ENCODE results near the gene SLC35F3. TPM values are rescaled to one million over a fixed set of nuclear protein-coding genes. Genes with fewer than 3 reads are reported as not detected.

The SLC35F3 gene
- polyA plus RNA-seq, 1 of the 3 experiments (the other 2 are of a cell fraction) = 0.87 TPM

DNA sequence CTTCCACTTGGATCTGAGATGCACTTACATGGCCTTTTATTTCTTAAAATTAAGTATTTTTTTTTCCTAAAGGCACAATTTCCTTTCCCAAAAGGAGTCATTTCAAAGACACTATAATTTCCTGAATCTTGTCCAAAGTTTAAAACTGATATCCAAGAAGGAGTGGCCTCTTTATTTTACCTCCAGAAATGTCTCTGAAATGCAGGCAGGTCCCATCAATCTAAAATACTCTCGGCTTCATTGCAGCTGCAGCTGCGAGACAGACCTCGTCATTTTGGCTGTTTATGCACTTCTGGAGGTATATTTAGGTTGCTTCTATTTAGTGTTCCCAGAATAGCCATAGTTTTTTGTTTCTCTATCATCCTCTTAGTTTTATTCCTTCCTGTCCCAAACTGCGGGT is 296.1 kb downstream of the SLC35F3 start:
- TF ChIP-seq TEAD4 (IDR thresholded peaks at IDR 0.05; ENCODE audit: borderline replicate concordance, insufficient read depth) = no peak
- TF ChIP-seq NFIC (IDR thresholded peaks at IDR 0.05; ENCODE audit: borderline replicate concordance) = no peak
- no peak for TF ChIP-seq EP300 (IDR thresholded peaks at IDR 0.05; ENCODE audit: borderline replicate concordance in 1 of 2, low read depth in 1 of 2, low read length in 1 of 2)
- no peak for TF ChIP-seq ELF1 (IDR thresholded peaks at IDR 0.05)
- no peak overlapping the region for H3K4me3 ChIP-seq (ENCODE audit: low read depth in 2 of 2, low read length in 1 of 2)
- H3K4me2 ChIP-seq = no peak overlapping the region
- no peaks in the 10 kb centered on the region for H3F3A ChIP-seq (replicated peaks; ENCODE audit: insufficient read depth)
- H3K9ac ChIP-seq = no peak overlapping the region
- no peaks in the 10 kb centered on the region for H3K4me1 ChIP-seq (ENCODE audit: control insufficient read depth in 1 of 2, insufficient read depth in 2 of 2, low read depth in 1 of 2, low read length in 1 of 2)
- H3K79me2 ChIP-seq (ENCODE audit: insufficient read depth) = no peaks in the 10 kb centered on the region
- POLR2A ChIA-PET = no interaction called here
- CTCF ChIA-PET = interaction anchor here (0.6 to 1.5 kb wide), 3 partner anchors 12 to 110 kb away, joined by 3 to 9 read pairs (median 4); no protein-coding TSS in a partner anchor
- no peak for DNase-seq
- no peaks in the 10 kb centered on the region for H3K36me3 ChIP-seq (replicated peaks in 1 of 2; ENCODE audit: control insufficient read depth in 1 of 2, insufficient read depth in 2 of 2, low read length in 1 of 2)
- H2AFZ ChIP-seq (ENCODE audit: low read depth) = no peak overlapping the region
- H3K27me3 ChIP-seq (ENCODE audit: insufficient read depth) = no peaks in the 10 kb centered on the region; the same call in 1 of the 2 replicates
- H4K20me1 ChIP-seq (ENCODE audit: insufficient read depth) = no peaks in the 10 kb centered on the region
- WGBS (ENCODE audit: low lambda C conversion rate) = 72% methylated on average over 4 of the region's 4 CpGs
- H3K9me3 ChIP-seq = no peaks in the 10 kb centered on the region
- no peak overlapping the region for H3K27ac ChIP-seq (ENCODE audit: low read depth in 2 of 2, low read length in 1 of 2)
- no peaks in the 10 kb centered on the region for H3K9me2 ChIP-seq

DNA sequence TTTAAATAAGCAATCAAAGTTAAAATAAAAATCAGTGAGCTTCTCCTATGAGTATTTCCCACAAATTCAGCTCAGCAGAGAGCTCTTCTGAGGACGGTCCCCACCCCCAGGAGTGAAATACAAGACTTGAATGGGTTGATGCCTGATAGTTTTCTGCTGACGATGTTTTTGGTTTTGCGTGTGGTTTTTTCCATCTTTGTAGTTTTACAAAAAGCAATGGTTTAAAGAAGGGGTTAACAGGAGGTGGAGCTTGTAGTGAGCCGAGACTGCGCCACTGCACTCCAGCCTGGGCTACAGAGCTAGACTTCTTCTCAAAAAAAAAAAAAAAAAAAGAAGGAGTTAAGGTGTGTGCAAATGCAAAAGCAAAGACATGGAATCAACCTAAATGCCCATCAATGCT is 297.1 kb downstream of the SLC35F3 start:
- Histone ChIP-seq H3K9me2 (no peaks in the 10 kb centered on the region), H3K79me2 (ENCODE audit: insufficient read depth) (no peaks in the 10 kb centered on the region), H3K9ac (no peak overlapping the region), H3K9me3 (no peaks in the 10 kb centered on the region), H2AFZ (ENCODE audit: low read depth) (no peak overlapping the region), H3K27me3 (ENCODE audit: insufficient read depth) (no peaks in the 10 kb centered on the region; the same call in 1 of the 2 replicates), H3K27ac (ENCODE audit: low read depth in 2 of 2, low read length in 1 of 2) (no peak overlapping the region), H3K4me2 (no peak overlapping the region), H3K4me1 (ENCODE audit: control insufficient read depth in 1 of 2, insufficient read depth in 2 of 2, low read depth in 1 of 2, low read length in 1 of 2) (no peaks in the 10 kb centered on the region; a peak in 1 of 4 replicates), H3F3A (replicated peaks; ENCODE audit: insufficient read depth) (no peaks in the 10 kb centered on the region), H3K4me3 (ENCODE audit: low read depth in 2 of 2, low read length in 1 of 2) (no peak overlapping the region), H4K20me1 (ENCODE audit: insufficient read depth) (no peaks in the 10 kb centered on the region), H3K36me3 (replicated peaks in 1 of 2; ENCODE audit: control insufficient read depth in 1 of 2, insufficient read depth in 2 of 2, low read length in 1 of 2) (no peaks in the 10 kb centered on the region)
- TF ChIP-seq, protein P1, sequence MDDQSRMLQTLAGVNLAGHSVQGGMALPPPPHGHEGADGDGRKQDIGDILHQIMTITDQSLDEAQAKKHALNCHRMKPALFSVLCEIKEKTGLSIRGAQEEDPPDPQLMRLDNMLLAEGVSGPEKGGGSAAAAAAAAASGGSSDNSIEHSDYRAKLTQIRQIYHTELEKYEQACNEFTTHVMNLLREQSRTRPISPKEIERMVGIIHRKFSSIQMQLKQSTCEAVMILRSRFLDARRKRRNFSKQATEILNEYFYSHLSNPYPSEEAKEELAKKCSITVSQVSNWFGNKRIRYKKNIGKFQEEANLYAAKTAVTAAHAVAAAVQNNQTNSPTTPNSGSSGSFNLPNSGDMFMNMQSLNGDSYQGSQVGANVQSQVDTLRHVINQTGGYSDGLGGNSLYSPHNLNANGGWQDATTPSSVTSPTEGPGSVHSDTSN (IDR thresholded peaks at IDR 0.05) = no peak
- no peak for TF ChIP-seq RCOR1 (IDR thresholded peaks at IDR 0.05; ENCODE audit: low read length)
- TF ChIP-seq POLR2AphosphoS5 (IDR thresholded peaks at IDR 0.05; ENCODE audit: low read depth, low read length) = no peak
- no peak for TF ChIP-seq YY1 (IDR thresholded peaks at IDR 0.05; ENCODE audit: low read depth)
- no peak for TF ChIP-seq NFIC (IDR thresholded peaks at IDR 0.05; ENCODE audit: borderline replicate concordance)
- TF ChIP-seq EP300 (IDR thresholded peaks at IDR 0.05; ENCODE audit: borderline replicate concordance in 1 of 2, low read depth in 1 of 2, low read length in 1 of 2) = no peak
- no peak for TF ChIP-seq MEF2A (IDR thresholded peaks at IDR 0.05; ENCODE audit: borderline replicate concordance, low read depth)
- DNase-seq = no peak
- ChIA-PET CTCF (interaction anchor here (0.6 to 3.6 kb wide), 4 partner anchors 9 to 109 kb away, joined by 3 to 14 read pairs (median 6); no protein-coding TSS in a partner anchor), POLR2A (no interaction called here)
- WGBS (ENCODE audit: low lambda C conversion rate) = 71% methylated on average over 5 of the region's 5 CpGs

DNA sequence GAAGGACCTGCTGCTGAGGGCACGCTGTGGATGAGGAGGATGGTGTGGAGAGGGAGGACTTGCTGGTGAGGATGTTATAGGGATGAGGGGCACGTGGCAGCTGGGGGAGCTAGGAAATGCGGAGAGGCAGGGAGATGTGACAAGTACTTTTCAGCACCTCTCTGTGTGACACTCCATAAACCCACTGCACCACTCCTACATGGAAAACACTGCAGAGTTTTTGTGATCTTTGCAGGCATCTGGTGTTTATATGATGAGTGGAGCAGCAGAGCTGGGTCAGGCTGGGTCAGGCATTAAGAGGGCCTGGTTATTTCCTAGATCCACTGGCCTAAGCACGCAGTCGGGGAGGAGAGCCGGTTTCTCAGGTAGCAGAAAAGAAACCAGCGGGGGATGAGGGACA is 301.5 kb downstream of the SLC35F3 start:
- no peak for DNase-seq
- ChIA-PET POLR2A (no interaction called here), CTCF (no interaction called here)
- TF ChIP-seq, protein P2, sequence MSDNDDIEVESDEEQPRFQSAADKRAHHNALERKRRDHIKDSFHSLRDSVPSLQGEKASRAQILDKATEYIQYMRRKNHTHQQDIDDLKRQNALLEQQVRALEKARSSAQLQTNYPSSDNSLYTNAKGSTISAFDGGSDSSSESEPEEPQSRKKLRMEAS (IDR thresholded peaks at IDR 0.05; ENCODE audit: low read depth) = no peak
- TF ChIP-seq TCF12 (IDR thresholded peaks at IDR 0.05) (no peak), GABPA (IDR thresholded peaks at IDR 0.05; ENCODE audit: low read depth) (no peak), NRF1 (IDR thresholded peaks at IDR 0.05; ENCODE audit: low read depth, low read length) (no peak)
- Histone ChIP-seq H3K4me3 (ENCODE audit: low read depth in 2 of 2, low read length in 1 of 2) (no peak overlapping the region), H3K27ac (ENCODE audit: low read depth in 2 of 2, low read length in 1 of 2) (no peak overlapping the region), H3K79me2 (ENCODE audit: insufficient read depth) (no peaks in the 10 kb centered on the region), H3K27me3 (ENCODE audit: insufficient read depth) (no peaks in the 10 kb centered on the region), H3K4me2 (no peak overlapping the region), H2AFZ (ENCODE audit: low read depth) (no peak overlapping the region), H3F3A (replicated peaks; ENCODE audit: insufficient read depth) (peaks cover 12% of the 10 kb centered on the region), H3K9ac (no peak overlapping the region), H3K4me1 (ENCODE audit: control insufficient read depth in 1 of 2, insufficient read depth in 2 of 2, low read depth in 1 of 2, low read length in 1 of 2) (no peaks in the 10 kb centered on the region; a peak in 1 of 4 replicates), H3K9me2 (no peaks in the 10 kb centered on the region), H3K9me3 (no peaks in the 10 kb centered on the region), H3K36me3 (replicated peaks in 1 of 2; ENCODE audit: control insufficient read depth in 1 of 2, insufficient read depth in 2 of 2, low read length in 1 of 2) (no peaks in the 10 kb centered on the region), H4K20me1 (ENCODE audit: insufficient read depth) (no peaks in the 10 kb centered on the region)
- 90% methylated on average over 7 of the region's 7 CpGs for WGBS (ENCODE audit: low lambda C conversion rate)

Data from SK-N-SH (cell line).